ENCODE results near the gene EXOSC10.
"Not testable (repeated sequence)": the region's sequence is repeated elsewhere in the genome, so short reads cannot be mapped to it uniquely, and the experiment has no call there.

EXOSC10 gene

DNA sequence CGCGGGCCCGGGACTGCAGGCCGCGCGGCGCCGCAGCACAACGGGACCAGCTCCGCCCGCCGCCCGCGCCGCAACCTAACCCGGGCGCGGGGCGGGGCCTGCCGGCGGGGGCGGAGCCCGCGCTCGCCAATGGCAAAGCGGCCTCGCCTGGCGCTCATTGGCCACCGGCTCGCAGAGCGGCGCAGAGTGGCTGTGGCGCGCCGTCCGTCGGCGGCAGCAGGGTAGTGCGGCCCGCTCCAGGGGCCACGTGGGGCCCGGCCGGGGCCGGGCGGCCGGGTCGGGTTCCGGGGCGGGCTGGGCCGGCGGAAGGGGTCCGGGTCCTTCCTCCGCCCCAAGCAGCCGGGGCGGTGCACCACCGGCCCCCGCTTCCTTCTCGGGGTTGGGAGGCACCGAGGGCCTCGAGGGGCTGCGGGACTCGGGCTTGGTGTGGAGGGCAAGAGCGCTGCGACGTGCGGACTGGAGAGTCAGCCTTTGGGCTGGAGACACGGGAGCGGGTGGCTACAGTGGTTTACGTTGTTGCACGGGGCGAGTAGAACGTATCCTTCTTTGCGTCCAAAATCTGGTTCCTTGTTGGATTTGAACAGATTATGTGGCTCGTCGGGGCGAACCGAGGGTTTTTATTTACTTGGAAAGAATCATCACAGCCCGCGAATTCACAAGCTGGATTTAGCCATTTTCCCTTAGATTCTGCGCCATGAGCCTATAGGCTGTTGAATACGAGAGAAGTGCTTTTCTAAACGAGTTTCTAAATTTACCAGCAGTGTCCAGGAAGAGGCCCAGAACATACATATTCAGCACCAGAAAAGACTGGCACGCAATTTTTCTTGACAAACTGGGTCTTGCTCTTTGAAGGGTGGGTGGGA, 39.5 kb downstream of the EXOSC10 start, which contains the start of gene SRM:
SRM (minus strand) TSS at position 51 of the 863 bp plus-strand sequence. CDS start 75 bp downstream, outside the sequence.
- peak; percentile 64 for DNase-seq

DNA sequence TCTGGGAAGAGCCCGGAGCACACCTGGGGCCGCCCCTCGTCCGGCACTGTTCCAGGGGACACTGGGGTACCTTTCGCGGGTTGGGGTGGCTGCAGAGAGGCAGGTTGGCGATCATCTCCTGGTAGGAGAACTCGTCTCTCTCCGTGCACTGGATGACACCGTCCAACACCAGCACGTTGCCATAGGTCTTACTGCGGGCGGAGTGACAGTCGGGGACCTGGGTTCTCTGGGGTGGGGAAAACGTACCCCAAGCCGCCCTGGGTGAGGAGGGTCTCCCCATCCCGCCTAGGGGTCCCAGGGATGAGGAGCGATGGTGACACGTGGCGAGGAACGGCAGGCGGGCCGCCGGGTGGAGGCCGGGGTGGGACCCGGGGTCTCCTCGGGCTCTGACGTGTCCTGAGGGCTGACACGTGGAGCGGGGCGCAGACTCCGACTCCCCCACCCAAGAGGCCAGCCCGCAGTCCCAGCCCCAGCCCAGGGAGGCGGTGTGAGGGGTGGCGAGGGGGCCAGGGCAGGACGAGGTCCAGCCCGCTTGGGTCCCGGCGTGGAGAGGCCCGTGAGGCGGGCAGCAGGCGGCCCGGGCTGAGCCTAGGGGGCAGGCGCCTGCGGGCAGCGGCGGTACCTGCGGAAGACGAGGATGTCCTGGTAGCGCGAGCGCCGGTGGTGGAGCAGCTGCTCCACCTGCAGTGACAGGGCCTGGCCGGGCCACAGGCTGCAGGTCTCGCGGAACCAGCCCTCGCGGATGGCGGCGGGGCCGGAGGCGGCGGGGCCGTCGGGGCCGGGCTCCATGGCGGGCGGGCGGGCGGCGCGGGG, 40.3 kb downstream of the EXOSC10 start:
- no peak for DNase-seq

DNA sequence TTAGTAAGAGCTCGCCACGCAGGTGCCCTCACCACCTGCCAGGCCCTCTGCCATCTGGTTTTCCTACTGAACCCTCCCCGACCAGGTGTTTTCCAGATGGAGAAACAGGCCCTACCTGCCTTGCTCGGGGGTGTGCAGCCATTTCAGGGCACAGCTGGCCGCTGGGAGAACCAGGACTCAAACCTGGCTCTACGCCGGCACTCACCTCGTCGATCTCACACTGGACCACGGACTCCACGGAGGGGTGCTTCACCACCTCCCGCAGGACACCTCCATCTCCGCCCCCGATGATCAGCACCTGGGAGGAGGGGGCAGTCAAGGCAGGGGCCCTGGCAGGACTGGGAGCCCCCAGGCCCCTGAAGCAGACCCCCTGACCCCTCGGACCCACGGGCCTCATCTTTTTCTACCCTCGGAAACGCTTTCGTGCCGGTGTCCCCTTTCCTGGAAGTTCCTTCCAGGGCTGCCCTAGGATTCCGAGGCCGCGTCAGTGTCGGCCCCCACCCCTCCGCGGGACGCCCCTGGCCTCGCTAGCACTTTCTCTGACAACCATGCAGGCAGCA, 41.0 kb downstream of the EXOSC10 start:
- DNase-seq, result no peak

DNA sequence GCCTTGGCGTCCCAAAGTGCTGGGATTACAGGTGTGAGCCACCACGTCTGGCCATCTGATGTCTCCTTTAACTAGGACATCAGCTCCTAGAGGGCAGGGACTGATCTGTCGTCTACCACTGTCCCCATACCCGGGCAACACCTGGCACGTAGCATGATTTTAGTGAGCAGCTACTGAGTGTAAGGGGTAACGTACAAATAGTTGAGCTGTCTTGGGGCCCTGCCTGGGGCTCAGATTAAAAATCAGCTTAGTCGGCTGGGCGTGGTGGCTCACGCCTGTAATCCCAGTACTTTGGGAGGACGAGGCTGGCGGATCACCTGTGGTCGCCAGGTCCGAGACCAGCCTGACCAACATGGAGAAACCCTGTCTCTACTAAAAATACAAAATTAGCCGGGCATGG, 41.6 kb downstream of the EXOSC10 start:
- no peak for DNase-seq

DNA sequence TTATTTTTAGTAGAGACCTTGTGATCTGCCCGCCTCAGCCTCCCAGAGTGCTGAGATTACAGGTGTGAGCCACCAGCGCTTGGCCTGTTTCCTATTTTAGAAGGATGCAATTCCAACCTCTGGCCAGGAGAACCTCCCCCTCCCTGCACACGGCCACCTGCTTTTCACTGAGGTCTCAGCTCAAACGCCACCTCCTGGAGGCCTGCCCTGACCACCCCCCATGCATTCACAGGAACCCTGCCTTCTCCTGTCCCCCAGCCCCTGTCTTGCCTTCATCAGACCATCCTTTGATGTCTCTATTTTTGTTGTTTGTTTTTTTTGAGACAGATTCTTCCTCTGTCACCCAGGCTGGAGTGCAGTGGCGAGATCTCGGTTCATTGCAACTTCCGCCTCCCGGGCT, 42.2 kb downstream of the EXOSC10 start:
- DNase-seq, result no peak

DNA sequence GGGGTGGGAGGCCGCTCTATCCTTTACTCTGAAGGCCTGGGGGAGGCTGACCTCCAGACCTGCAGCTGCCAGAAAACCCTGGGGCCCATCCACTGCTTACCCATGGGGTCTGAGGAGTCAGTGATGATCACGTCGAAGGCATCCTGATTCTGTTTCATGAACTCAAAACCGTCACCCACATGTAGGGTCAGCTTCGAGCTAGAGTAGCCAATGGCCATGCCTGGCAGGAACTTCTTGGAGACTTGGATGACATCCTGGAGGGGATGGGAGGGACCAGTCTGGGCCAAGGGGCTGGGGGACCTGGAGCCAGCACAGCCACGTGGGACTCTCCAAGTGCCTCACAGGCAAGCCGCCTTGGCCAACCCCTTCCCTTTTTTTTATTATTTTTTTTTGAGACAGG, 43.2 kb downstream of the EXOSC10 start:
- DNase-seq, result no peak

DNA sequence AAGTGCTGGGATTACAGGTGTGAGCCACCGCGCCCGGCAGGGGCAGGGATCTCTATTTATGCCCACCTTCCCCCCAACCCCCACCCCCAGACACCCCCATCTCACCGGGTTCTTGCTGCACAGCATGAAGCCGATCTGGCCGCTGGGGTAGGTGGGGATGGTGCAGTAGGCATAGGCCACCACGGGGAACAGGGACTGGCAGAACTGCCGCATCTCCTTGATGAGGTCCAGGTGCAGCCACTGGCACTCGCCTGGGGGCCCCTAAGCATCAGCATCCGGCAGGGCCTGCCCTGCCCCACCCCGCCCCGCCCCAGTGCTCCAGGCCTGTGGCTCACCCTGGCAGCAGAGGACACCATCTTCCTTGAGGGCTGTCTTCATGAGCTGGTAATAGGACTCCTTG, 44.0 kb downstream of the EXOSC10 start:
- no peak for DNase-seq

DNA sequence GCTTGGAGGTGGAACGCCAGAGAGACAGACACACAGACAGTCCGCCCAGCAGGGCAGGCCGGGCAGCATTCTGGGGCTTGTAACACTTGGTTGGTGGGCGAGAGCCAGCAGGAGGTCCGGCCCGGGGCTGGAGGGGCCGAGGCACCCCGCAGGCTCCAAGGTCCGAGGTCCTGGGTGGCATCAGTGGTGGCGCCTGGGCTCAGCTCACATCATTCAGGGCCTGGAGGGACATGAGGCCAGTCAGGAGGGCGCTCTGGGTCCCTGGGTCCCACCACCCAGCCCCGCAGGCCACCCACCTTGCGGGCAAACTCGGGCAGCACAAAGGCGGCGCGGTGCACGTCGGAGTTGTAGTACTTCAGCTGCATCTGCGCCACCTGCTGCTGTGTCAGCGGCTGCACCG, 45.0 kb downstream of the EXOSC10 start:
- no peak for DNase-seq

DNA sequence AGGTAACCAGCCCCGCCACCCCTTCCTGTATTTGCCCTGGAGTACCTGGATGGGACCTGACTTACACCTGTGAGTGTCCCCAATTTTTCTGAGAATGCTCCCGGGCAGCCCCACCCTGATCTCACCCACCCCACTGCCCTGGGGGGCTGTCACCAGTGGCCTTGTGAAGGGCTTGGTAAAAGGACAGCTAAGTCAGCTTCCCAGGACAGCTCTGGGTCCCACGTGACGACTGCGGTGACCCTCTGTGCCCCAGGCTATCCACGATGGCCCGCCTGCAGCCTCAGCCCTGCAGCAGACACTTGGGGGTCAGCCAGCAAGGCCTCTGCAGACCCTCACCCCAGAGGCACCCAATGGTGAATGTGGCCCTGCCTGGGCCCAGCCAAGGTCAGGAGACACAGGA, 45.5 kb downstream of the EXOSC10 start:
- no peak for DNase-seq

DNA sequence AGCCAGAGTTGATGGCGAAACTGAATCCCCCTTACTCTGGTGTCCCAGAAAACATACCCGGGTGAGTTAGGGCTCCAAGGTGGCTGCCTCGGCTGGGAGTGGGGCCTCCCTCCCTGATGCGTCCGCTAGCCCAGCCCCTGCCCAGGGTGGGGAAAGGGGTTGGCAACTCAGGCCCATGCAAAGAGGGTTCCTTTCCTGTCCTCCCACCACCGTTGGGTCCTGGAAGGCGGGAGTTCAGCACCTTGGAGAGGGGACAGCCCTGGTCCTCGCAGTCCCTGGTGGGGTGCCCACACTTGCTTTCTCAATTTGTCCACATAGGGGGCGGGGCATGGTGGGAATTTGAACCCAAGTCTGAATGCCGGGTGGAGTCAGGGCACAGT, 45.9 kb downstream of the EXOSC10 start:
- no peak for DNase-seq

DNA sequence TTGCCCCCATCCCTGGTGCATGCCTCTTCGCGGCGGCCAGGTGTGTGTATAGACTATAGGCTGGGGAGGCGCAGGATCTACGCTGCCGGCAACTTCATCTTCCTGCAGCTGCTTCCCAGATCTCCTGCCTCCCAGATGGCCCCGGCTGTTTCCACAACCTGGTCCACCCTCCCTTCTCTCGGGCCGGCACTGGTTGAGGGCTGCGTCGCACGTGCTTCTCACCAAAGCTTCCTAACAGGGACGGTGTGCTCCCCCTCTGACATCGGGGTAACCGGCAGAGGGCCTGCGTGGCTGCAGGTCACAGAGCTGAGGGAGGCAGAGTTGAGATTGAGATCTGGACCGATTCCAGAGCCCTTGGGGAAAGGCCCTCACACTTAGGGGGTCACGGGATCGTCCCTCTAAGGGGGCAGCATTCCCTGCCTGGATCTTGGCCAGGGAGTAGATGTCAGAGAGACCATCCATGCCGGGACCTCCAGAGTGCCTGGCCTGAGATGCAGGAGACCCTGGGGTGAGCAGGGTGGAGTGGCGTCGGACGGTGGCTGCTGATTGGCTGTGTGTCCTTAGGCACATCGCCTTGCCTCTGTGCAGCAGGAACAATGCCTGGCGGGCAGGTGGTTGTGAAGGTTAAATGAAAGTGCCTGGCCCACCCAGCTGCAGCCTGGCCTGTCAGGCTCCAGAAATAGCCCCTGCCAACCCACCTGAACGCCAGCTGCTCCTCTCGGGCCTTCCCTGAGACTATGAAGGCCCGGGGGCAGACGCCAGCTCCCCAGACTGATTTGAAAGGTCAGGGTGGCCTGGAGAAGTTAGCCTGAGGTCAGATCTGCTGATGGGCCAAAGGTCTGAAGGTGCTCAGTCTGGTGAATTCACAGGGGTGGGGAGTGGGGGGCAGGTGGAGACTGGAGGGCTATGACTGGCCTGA, 46.6 kb downstream of the EXOSC10 start:
- DNase-seq, result no peak

DNA sequence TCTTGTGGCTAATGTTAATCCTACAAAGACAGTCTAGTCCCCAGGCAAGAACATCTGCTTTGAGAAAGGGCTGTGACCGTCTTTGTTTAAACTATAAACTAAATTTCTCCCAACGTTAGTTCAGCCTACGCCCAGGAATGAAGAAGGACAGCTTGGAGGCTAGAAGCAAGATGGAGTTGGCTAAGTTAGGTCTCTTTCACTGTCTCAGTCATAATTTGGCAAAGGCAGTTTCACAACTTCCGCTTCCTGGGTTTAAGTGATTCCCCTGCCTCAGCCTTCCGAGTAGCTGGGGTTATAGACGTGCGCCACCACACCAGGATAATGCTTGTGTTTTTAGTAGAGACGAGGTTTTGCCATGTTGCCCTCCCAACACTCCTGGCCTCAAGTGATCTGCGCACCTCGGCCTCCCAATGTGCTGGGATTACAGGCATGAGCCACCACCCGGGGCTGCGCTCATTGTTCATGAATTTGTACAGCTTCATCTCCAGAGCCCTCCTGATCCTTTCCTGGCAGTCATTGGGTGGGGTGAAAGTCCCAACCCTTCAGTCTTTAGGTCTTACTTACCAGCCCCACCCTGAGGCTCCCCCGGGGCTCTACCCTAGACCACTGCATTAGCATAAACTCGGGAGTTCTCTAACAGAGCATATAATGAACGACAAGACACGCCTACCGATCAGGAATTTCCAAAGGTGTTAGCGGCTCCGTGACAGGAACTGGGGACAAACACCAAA, 47.7 kb downstream of the EXOSC10 start:
- DNase-seq, result no peak

DNA sequence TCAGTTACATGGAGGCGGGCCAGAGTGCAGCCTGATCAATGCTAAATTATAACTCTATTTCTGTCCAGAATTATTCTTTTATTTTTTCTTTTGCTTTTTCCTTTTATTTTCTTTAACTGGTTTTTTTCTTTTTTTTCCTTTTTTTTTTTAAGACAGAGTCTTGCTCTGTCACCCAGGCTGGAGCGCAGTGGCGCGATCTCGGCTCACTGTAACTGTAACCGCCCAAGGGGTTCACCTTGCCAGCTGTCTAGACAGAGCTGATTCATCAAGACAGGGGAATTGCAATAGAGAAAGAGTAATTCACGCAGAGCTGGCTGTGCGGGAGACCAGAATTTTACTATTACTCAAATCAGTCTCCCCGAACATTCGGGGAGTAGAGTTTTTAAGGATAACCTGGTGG, 48.5 kb downstream of the EXOSC10 start:
- DNase-seq, result not testable (repeated sequence)

DNA sequence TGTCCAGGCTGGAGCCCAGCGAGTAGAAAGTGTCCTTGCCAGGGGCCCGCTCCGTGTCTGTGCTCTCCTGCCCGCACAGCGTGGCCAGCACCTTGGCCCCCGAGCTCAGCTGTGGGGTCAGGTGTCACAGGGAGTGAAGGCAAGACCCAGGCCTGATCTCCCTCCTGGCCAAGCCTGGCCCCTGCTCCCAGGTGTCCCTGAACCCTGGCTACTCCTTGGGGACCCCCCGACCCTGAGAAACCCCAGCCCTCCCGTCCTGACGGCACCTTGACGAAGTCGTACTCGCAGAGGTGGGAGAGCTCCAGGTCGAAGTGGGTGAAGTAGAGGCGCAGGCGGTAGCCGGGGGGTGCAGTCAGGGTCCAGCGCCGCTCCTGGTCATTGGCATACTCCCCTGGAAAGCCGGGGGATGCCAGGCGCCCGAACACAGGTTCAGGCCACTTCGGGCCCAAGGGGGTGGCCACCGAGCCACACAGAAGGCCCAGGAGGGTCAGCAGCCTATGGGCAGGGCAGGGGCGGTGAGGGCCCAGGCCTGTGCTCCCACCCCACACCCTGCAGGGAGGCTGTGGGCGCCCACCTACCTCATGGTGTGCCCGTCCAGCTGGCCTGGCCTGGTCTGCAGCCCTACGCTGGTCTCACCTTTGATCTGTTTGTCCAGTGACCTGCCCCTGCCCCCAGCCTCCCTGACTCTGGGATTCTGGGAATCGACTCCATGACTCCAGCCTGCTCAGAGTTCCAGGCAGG, 52.9 kb downstream of the EXOSC10 start, which contains the start of gene MASP2:
MASP2 (minus strand) TSS at position 615 of the 741 bp plus-strand sequence; CDS start at position 583, 32 bp downstream.
- no peak for DNase-seq

DNA sequence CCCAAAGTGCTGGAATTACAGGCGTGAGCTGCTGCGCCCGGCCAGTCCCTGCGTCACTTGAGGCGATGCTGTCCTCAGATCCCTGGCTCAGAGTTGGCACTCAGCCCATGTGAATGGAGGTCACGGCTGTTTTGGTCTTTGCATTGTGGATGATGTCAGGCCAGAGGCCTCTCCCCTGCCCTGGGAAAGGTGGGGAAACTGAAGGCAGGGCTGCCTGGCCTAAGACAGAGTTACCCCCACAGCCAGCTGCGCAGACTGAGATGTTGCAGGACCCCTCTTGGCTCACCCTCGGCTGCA, 53.5 kb downstream of the EXOSC10 start:
- no peak for DNase-seq

DNA sequence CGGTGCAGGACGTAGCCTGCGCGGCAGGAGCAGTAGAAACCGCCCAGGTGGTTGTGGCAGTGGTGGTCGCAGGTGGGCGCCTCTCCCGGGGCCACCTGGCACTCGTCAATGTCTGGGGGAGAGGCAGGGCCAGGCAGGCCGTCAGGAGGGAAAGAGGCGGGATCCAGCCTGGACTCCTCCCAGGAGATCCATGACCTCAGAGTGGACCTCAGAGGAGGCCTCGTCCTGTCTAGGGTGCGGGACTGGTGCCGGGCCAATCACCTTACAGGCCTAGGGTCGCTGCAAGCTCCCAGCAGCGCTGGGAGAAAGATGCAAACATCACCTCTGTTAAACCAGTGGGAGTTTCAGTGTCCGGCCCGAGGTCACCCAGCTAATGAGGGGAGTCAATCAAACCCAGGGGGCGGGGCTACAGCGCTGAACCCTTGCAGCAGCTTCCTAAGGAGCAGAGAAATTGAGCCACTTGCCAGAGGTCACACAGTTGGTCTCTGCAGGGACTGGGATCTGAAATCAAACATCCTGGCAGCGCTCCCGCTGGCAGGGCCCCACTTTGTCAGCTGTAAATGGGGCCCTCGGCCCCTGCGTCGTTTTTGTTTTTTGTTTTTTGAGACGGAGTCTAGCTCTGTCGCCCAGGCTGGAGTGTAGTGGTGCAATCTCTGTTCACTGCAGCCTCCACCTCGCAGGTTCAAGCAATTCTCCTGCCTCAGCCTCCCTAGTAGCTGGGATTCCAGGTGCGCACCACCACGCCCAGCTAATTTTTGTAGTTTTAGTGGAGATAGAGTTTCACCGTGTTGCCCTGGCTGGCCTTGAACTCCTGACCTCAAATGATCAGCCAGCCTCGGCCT, 54.0 kb downstream of the EXOSC10 start:
- DNase-seq, result no peak

DNA sequence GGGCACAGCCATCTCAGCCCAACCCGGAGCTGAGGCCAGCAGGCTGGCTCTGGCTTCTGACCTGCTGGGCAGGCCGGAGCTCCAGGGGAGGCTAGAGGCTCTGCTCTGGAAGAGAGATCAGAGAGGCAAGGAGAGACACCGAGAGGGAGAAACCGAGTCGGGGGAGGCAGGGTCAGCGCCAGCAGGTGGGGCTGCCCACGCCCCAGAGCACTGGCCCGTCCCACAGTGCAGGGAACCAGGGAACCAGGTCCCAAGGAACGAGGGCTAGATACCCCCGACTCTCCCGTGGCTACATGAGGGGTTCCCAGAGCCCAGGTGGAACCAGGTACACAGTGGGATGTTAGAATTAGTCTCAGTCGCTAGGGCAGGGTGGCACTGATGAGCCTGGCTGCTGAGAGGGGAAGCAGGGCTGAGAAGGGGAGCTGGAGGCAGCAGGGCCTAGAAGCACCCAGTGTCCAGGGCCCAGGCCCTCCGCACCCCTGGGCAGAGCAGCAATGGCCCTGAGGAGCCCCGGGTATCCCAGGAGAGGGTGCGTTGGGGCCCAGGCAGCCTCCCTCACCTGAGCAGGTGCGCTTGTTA, 54.7 kb downstream of the EXOSC10 start:
- DNase-seq, result no peak

DNA sequence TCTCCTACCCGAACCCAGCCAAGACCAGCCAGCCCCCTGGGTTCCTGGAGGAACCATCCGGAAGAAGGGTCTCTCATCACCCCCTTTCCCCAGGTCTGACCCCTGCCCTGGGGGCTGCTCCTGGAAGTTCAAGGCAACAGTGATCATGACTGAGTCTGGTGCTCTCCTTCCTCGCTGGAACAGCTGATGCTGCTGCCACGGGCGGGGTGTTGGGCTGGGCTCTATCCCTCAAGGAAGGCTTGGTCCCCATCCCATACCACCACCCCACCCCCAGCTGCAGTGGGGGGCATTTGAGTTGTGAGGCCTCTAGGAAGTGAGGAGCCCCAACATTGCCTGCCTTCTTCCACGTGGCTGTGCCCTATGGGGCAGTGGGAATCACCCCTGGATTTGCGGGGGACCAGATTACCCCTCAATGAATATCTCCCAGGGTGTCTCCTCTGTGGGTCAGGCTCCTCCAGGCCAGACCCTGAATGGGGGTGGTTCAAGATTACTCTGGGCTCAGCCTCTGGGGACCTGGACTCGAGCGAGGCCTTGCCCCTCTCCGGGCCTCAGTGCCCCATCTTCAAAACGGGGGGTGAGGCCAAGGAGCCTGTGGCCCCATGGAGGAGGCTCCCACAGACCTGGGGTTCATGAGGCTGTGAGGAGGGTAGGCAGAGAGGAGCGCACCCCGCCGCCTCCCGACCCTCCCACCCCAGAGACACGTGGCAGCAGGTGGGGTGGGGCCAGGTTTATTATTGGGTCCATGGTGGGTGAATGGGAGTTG, 55.4 kb downstream of the EXOSC10 start:
- no peak for DNase-seq
